ENCODE results near the gene TMEM52.

Gene TMEM52

GRCh38 chr1:1918901-1919303 lies at the start of gene TMEM52:
Gene TMEM52, minus strand, starts transcription at chr1:1919279. Its CDS starts 14 bp downstream, at chr1:1919265.
- no peak for DNase-seq

- no peak for DNase-seq
These were observed 48.8 kb upstream of the TMEM52 start for GRCh38 chr1:1967879-1968278.

GRCh38 chr1:1967151-1967550 lies 48.1 kb upstream of the TMEM52 start:
- DNase-seq, result no peak

- DNase-seq, result no peak
These were observed 47.1 kb upstream of the TMEM52 start for GRCh38 chr1:1966071-1966740.

- DNase-seq, result no peak
These were observed 46.5 kb upstream of the TMEM52 start for GRCh38 chr1:1965546-1965945.

GRCh38 chr1:1964811-1965210 lies 45.7 kb upstream of the TMEM52 start:
- no peak for DNase-seq

GRCh38 chr1:1963570-1963969 lies 44.5 kb upstream of the TMEM52 start:
- no peak for DNase-seq

- no peak for DNase-seq
These were observed 43.7 kb upstream of the TMEM52 start for GRCh38 chr1:1962752-1963151.

GRCh38 chr1:1960480-1961196 lies 41.6 kb upstream of the TMEM52 start:
- no peak for DNase-seq

GRCh38 chr1:1959840-1960479 lies 40.9 kb upstream of the TMEM52 start:
- peak; percentile 57 for DNase-seq

GRCh38 chr1:1959459-1959839 lies 40.4 kb upstream of the TMEM52 start:
- DNase-seq, result no peak

- no peak for DNase-seq
These were observed 39.0 kb upstream of the TMEM52 start for GRCh38 chr1:1958071-1958541.

- DNase-seq, result no peak
These were observed 38.5 kb upstream of the TMEM52 start for GRCh38 chr1:1957533-1957961.

GRCh38 chr1:1956586-1957532 lies 37.8 kb upstream of the TMEM52 start:
- DNase-seq, result no peak

- DNase-seq, result no peak
These were observed 37.0 kb upstream of the TMEM52 start for GRCh38 chr1:1956101-1956500.

- DNase-seq, result no peak
These were observed 36.6 kb upstream of the TMEM52 start for GRCh38 chr1:1955621-1956094.

- no peak for DNase-seq
These were observed 35.9 kb upstream of the TMEM52 start for GRCh38 chr1:1954831-1955441.

- no peak for DNase-seq
These were observed 34.9 kb upstream of the TMEM52 start for GRCh38 chr1:1954015-1954414.

- no peak for DNase-seq
These were observed 31.9 kb upstream of the TMEM52 start for GRCh38 chr1:1950940-1951339.

- DNase-seq, result no peak
These were observed 29.7 kb upstream of the TMEM52 start for GRCh38 chr1:1948783-1949182.

GRCh38 chr1:1947493-1947892 lies 28.4 kb upstream of the TMEM52 start:
- DNase-seq, result no peak

GRCh38 chr1:1946540-1946939 lies 27.5 kb upstream of the TMEM52 start:
- DNase-seq, result peak; percentile 7

Data from midbrain (tissue), 1 donor.